ENCODE data around the gene PEX19. TPM values are rescaled to one million over a fixed set of nuclear protein-coding genes. Genes with fewer than 3 reads are reported as not detected.

The PEX19 gene
- polyA plus RNA-seq, 1 donor (not counting 4 experiments of a cell fraction or from before 2014, with no cell fraction given), result 48.7 TPM

DNA sequence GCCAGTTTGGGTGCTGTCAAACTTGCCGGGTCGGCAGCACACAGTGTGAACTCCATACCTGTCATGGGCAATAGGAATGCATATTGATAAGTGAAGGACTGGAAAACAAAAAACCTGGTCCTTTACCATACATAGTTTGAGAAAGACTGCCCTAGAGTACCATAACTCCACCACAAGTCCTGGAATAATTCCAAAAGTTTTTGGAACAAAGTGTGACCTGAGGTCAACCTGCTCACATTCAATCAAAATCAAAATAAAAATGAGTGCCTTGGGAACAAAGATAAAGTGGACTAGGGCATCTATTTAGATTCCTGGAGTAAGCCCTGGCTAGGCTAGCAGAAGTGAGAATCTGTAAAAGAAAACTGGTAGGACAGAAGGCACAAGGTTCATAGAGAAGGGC is 7.6 kb downstream of the PEX19 start:
- DNase-seq (ENCODE audit: low read depth, low spot score) (no peak), FAIRE-seq (no peak)
- Histone ChIP-seq H3K27me3 (ENCODE audit: control insufficient read depth, extremely low read depth, insufficient read depth, low read length) (no peaks in the 10 kb centered on the region), H3K9me1 (ENCODE audit: control insufficient read depth, extremely low read depth, insufficient read depth, low read length) (no peaks in the 10 kb centered on the region), H4K20me1 (ENCODE audit: control insufficient read depth, extremely low read depth, insufficient read depth, low read length) (no peaks in the 10 kb centered on the region), H2AFZ (ENCODE audit: control insufficient read depth, low read length) (no peak overlapping the region), H3K9me3 (ENCODE audit: control insufficient read depth, low read depth, low read length) (no peaks in the 10 kb centered on the region), H3K27ac (ENCODE audit: control insufficient read depth, insufficient read depth, low read length) (no peak overlapping the region), H3K36me3 (ENCODE audit: control insufficient read depth in 2 of 2, extremely low read depth in 1 of 2, insufficient read depth in 2 of 2, low read length in 2 of 2) (peaks cover 29 to 32% of the 10 kb centered on the region in 2 experiments), H3K79me2 (ENCODE audit: control insufficient read depth, insufficient read depth, low read length) (no peaks in the 10 kb centered on the region), H3K4me3 (ENCODE audit: control insufficient read depth in 2 of 3, extremely low read depth in 1 of 3, insufficient read depth in 2 of 3, low read depth in 1 of 3, low read length in 3 of 3) (no peak overlapping the region), H3K9ac (ENCODE audit: control insufficient read depth, extremely low read depth, insufficient read depth, low read length) (no peak overlapping the region), H3K4me1 (ENCODE audit: control insufficient read depth, extremely low read depth, insufficient read depth, low read length) (no peaks in the 10 kb centered on the region), H3K4me2 (ENCODE audit: control insufficient read depth, extremely low read depth, insufficient read depth, low read depth, low read length) (no peak overlapping the region)
- dilution Hi-C loops (cut with MboI; ENCODE audit: extremely low pct_ligation_motif_present, low sequenced_read_pairs), result no loop called here
- no peak for TF ChIP-seq EZH2 (IDR thresholded peaks at IDR 0.05; ENCODE audit: low read length)
- TF ChIP-seq, protein P1, sequence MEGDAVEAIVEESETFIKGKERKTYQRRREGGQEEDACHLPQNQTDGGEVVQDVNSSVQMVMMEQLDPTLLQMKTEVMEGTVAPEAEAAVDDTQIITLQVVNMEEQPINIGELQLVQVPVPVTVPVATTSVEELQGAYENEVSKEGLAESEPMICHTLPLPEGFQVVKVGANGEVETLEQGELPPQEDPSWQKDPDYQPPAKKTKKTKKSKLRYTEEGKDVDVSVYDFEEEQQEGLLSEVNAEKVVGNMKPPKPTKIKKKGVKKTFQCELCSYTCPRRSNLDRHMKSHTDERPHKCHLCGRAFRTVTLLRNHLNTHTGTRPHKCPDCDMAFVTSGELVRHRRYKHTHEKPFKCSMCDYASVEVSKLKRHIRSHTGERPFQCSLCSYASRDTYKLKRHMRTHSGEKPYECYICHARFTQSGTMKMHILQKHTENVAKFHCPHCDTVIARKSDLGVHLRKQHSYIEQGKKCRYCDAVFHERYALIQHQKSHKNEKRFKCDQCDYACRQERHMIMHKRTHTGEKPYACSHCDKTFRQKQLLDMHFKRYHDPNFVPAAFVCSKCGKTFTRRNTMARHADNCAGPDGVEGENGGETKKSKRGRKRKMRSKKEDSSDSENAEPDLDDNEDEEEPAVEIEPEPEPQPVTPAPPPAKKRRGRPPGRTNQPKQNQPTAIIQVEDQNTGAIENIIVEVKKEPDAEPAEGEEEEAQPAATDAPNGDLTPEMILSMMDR (optimal IDR thresholded peaks at IDR 0.05 in 1 of 3, IDR thresholded peaks at IDR 0.05 in 1 of 3, conservative IDR thresholded peaks at IDR 0.05 in 1 of 3; ENCODE audit: extremely low read depth in 1 of 3, insufficient read depth in 2 of 3, low read length in 3 of 3), result no peak

DNA sequence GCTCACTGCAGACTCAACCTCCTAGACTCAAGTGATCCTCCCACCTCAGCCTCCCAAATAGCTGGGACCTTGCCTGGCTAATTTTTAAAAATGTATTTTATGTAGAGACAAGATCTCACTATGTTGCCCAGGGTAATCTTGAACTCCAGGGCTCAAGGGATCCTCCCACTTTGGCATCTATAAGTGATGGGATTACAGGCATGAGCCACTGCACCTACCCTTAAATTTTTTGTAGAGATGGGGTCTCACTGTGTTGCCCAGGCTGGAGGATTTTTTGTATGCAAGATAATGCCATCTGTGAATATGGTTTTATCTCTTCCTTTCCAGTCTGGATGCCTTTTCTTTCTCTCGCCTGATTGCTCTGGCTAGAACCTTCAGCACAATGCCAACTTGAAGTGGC is 13.9 kb downstream of the PEX19 start:
- TF ChIP-seq, protein P1 (optimal IDR thresholded peaks at IDR 0.05 in 1 of 3, IDR thresholded peaks at IDR 0.05 in 1 of 3, conservative IDR thresholded peaks at IDR 0.05 in 1 of 3; ENCODE audit: extremely low read depth in 1 of 3, insufficient read depth in 2 of 3, low read length in 3 of 3), result no peak
- no peak for TF ChIP-seq EZH2 (IDR thresholded peaks at IDR 0.05; ENCODE audit: low read length)
- H3K27me3 ChIP-seq (ENCODE audit: control insufficient read depth, extremely low read depth, insufficient read depth, low read length), result no peaks in the 10 kb centered on the region
- H3K9me1 ChIP-seq (ENCODE audit: control insufficient read depth, extremely low read depth, insufficient read depth, low read length), result no peaks in the 10 kb centered on the region
- no peak overlapping the region for H3K4me2 ChIP-seq (ENCODE audit: control insufficient read depth, extremely low read depth, insufficient read depth, low read depth, low read length)
- no peaks in the 10 kb centered on the region for H3K79me2 ChIP-seq (ENCODE audit: control insufficient read depth, insufficient read depth, low read length)
- no peak for DNase-seq (ENCODE audit: low read depth, low spot score)
- no peak overlapping the region for H3K9ac ChIP-seq (ENCODE audit: control insufficient read depth, extremely low read depth, insufficient read depth, low read length)
- no peak for FAIRE-seq
- H3K4me1 ChIP-seq (ENCODE audit: control insufficient read depth, extremely low read depth, insufficient read depth, low read length), result no peaks in the 10 kb centered on the region
- no peaks in the 10 kb centered on the region for H4K20me1 ChIP-seq (ENCODE audit: control insufficient read depth, extremely low read depth, insufficient read depth, low read length)
- H3K27ac ChIP-seq (ENCODE audit: control insufficient read depth, insufficient read depth, low read length), result no peak overlapping the region
- no peak overlapping the region for H3K4me3 ChIP-seq (ENCODE audit: control insufficient read depth in 2 of 3, extremely low read depth in 1 of 3, insufficient read depth in 2 of 3, low read depth in 1 of 3, low read length in 3 of 3)
- no peaks in the 10 kb centered on the region for H3K36me3 ChIP-seq (ENCODE audit: control insufficient read depth in 2 of 2, extremely low read depth in 1 of 2, insufficient read depth in 2 of 2, low read length in 2 of 2)
- H2AFZ ChIP-seq (ENCODE audit: control insufficient read depth, low read length), result no peak overlapping the region
- dilution Hi-C loops (cut with MboI; ENCODE audit: extremely low pct_ligation_motif_present, low sequenced_read_pairs), result no loop called here
- no peaks in the 10 kb centered on the region for H3K9me3 ChIP-seq (ENCODE audit: control insufficient read depth, low read depth, low read length)

All from keratinocyte (primary cell).